Neural progenitor cell (in vitro differentiated cells): ENCODE measurements around the gene GPATCH4. TPM values are rescaled to one million over a fixed set of nuclear protein-coding genes. Genes with fewer than 3 reads are reported as not detected.

Experiments used
- DNase-seq: peaks from one replicate; pipeline ENCODE4 v3.0.0-alpha.2; 2016; ENCODE audit warnings: low spot score
- H2AFZ ChIP-seq: fragments of 200-600 bp; sonication (generic); replicated peaks from 2 replicates; pipeline ENCODE4 v1.6.1; 2016; ENCODE audit warnings: antibody characterized with exemption
- H3F3A ChIP-seq: fragments of 200-600 bp; sonication (generic); 2 replicates; pipeline ENCODE4 v1.6.1; 2016; ENCODE audit warnings: antibody characterized with exemption, low read depth
- H3K27ac ChIP-seq: fragments of 200-600 bp; sonication (generic); 2 replicates; pipeline ENCODE4 v1.5.1; 2016; ENCODE audit warnings: mild to moderate bottlenecking
- H3K27me3 ChIP-seq: fragments of 200-600 bp; sonication (generic); 2 replicates; pipeline ENCODE4 v1.6.1; 2016; ENCODE audit warnings: mild to moderate bottlenecking, moderate library complexity
- H3K36me3 ChIP-seq: fragments of 200-600 bp; sonication (generic); 2 replicates; pipeline ENCODE4 v1.5.1; 2016
- H3K4me1 ChIP-seq: fragments of 200-600 bp; sonication (generic); 2 replicates; pipeline ENCODE4 v1.6.1; 2016; ENCODE audit warnings: mixed run types
- H3K4me2 ChIP-seq: fragments of 200-600 bp; sonication (generic); 2 replicates; pipeline ENCODE4 v1.6.1; 2016
- H3K4me3 ChIP-seq: fragments of 200-600 bp; sonication (generic); 2 replicates; pipeline ENCODE4 v1.5.1; 2016
- H3K79me2 ChIP-seq: fragments of 200-600 bp; sonication (generic); 2 replicates; pipeline ENCODE4 v1.6.1; 2016; ENCODE audit warnings: low read depth
- H3K9ac ChIP-seq: fragments of 200-600 bp; sonication (generic); 2 replicates; pipeline ENCODE4 v1.6.1; 2016
- H3K9me3 ChIP-seq: fragments of 200-600 bp; sonication (generic); 2 replicates; pipeline ENCODE4 v1.5.1; 2016; ENCODE audit warnings: low read depth
- H4K20me1 ChIP-seq: fragments of 200-600 bp; sonication (generic); 2 replicates; pipeline ENCODE4 v1.6.1; 2016; ENCODE audit warnings: low read depth
- H3K27ac Mint-ChIP-seq: 3 replicates; pipeline ENCODE4 v1.8.0; 2021; ENCODE audit warnings: mixed read lengths
- H3K27me3 Mint-ChIP-seq: 2 replicates; pipeline ENCODE4 v1.8.0; 2022; ENCODE audit warnings: low read depth, mild to moderate bottlenecking, inconsistent platforms, moderate library complexity, mixed read lengths; ENCODE audit not compliant: insufficient read depth
- H3K36me3 Mint-ChIP-seq: 3 replicates; pipeline ENCODE4 v1.8.0; 2021; ENCODE audit warnings: mixed read lengths
- H3K4me1 Mint-ChIP-seq: 3 replicates; pipeline ENCODE4 v1.8.0; 2021; ENCODE audit warnings: mixed read lengths
- H3K4me3 Mint-ChIP-seq: 3 replicates; pipeline ENCODE4 v1.8.0; 2021; ENCODE audit warnings: mild to moderate bottlenecking, moderate library complexity, mixed read lengths
- H3K9me3 Mint-ChIP-seq: 3 replicates; pipeline ENCODE4 v1.8.0; 2020; ENCODE audit warnings: mixed read lengths
- EZH2 ChIP-seq: fragments of 200-600 bp; sonication (generic); IDR thresholded peaks from 2 replicates; pipeline ENCODE4 v1.6.1; 2017; ENCODE audit warnings: antibody characterized with exemption, mild to moderate bottlenecking, moderate library complexity
- EZH2phosphoT487 ChIP-seq: fragments of 200-600 bp; sonication (generic); IDR thresholded peaks from 2 replicates; pipeline ENCODE4 v1.6.1; 2017; ENCODE audit warnings: antibody characterized with exemption
- total RNA-seq: library from RNA; depleted of rRNA; stranded (reverse); fragments of >200 nt; gene quantifications from 2 replicates; pipeline ENCODE4 v1.2.3, GENCODE V29; 2015; ENCODE audit warnings: low replicate concordance
- TF ChIP-seq, protein P1 (sequence below): fragments of 200-600 bp; sonication (generic); IDR thresholded peaks from 2 replicates; pipeline ENCODE4 v1.5.1; 2017; ENCODE audit warnings: antibody characterized with exemption, mild to moderate bottlenecking

Gene GPATCH4
- total RNA-seq, 1 donor from 2014 or later, result 17.2 TPM

DNA sequence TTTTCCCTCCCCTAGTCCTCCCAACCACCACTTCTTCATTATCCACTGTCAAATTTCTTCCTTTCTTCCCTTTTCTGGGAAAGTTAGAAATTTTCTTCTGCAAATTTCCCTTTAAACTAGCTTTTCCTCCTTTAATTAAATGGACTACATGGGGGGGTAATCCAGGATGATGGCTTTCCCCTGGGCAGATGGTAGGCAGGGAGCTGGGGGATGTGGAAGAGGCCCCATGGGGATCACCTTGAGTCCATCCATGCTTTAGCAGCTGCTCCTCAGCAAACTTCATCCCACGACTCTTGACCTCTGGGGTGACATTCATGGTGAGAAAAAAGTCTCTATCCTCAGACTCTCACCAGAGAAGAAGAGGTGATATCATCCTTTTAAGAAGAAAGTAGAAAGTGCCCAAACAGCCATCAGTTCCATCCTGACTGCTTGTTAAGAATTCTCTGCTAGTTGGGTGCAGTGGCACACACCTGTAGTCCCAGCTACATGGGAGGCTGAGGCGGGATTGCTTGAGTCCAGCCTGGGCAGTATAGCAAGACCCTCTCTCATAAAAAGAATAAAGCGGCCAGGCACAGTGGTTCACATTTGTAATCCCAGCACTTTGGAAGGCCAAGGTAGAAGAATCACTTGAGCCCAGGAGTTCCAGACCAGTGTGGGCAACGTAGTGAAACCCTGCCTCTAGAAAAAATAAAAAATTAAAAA is 2.4 kb downstream of the GPATCH4 start:
- Histone ChIP-seq H3K4me2 (no peak overlapping the region), H3K79me2 (peaks cover 26% of the 10 kb centered on the region), H3K4me1 (peaks cover 6% of the 10 kb centered on the region), H3K4me3 (no peak overlapping the region), H2AFZ (no peak overlapping the region), H3F3A (peaks cover 31% of the 10 kb centered on the region), H3K9ac (no peak overlapping the region), H4K20me1 (no peaks in the 10 kb centered on the region), H3K36me3 (no peaks in the 10 kb centered on the region), H3K9me3 (no peaks in the 10 kb centered on the region), H3K27me3 (no peaks in the 10 kb centered on the region), H3K27ac (no peak overlapping the region)
- Mint-ChIP-seq H3K27me3 (peaks cover 5% of the 10 kb centered on the region), H3K27ac (no peak overlapping the region), H3K9me3 (no peaks in the 10 kb centered on the region), H3K36me3 (peaks cover 13% of the 10 kb centered on the region), H3K4me3 (no peak overlapping the region), H3K4me1 (peaks cover 36% of the 10 kb centered on the region)
- no peak for TF ChIP-seq EZH2
- no peak for TF ChIP-seq EZH2phosphoT487
- TF ChIP-seq, protein P1, sequence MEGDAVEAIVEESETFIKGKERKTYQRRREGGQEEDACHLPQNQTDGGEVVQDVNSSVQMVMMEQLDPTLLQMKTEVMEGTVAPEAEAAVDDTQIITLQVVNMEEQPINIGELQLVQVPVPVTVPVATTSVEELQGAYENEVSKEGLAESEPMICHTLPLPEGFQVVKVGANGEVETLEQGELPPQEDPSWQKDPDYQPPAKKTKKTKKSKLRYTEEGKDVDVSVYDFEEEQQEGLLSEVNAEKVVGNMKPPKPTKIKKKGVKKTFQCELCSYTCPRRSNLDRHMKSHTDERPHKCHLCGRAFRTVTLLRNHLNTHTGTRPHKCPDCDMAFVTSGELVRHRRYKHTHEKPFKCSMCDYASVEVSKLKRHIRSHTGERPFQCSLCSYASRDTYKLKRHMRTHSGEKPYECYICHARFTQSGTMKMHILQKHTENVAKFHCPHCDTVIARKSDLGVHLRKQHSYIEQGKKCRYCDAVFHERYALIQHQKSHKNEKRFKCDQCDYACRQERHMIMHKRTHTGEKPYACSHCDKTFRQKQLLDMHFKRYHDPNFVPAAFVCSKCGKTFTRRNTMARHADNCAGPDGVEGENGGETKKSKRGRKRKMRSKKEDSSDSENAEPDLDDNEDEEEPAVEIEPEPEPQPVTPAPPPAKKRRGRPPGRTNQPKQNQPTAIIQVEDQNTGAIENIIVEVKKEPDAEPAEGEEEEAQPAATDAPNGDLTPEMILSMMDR, result no peak
- DNase-seq, result no peak

DNA sequence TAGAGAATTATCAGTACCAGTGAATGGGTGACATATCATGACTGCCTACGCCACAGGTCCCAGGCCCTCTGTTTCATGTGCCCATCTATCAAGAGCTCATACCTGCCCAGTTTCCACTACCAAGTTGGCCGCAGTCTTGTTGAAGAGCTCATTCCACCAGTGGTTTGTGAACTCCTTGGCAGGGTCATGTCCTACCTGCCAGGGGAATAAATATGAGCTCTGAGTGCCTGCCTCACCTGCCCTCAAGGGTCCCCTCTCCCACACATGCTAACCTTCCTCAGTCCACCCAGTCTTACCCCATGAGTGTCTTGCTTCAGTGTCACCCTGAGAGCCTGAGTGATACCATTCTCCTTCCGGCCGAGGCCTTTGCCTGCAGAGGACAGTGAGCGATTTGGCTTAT is 3.2 kb downstream of the GPATCH4 start:
- Histone ChIP-seq H3K9me3 (no peaks in the 10 kb centered on the region), H2AFZ (no peak overlapping the region), H3K27ac (no peak overlapping the region), H3K4me1 (peaks cover 6% of the 10 kb centered on the region), H4K20me1 (no peaks in the 10 kb centered on the region), H3K4me2 (no peak overlapping the region), H3K36me3 (no peaks in the 10 kb centered on the region), H3K79me2 (peaks cover 26% of the 10 kb centered on the region), H3F3A (peaks cover 37% of the 10 kb centered on the region), H3K27me3 (no peaks in the 10 kb centered on the region), H3K4me3 (no peak overlapping the region), H3K9ac (no peak overlapping the region)
- Mint-ChIP-seq H3K4me3 (no peak overlapping the region), H3K4me1 (peaks cover 37% of the 10 kb centered on the region), H3K36me3 (peaks cover 13% of the 10 kb centered on the region), H3K9me3 (no peaks in the 10 kb centered on the region), H3K27ac (no peak overlapping the region), H3K27me3 (peaks cover 5% of the 10 kb centered on the region)
- TF ChIP-seq EZH2phosphoT487, result no peak
- no peak for TF ChIP-seq EZH2
- TF ChIP-seq, protein P1, result no peak
- no peak for DNase-seq

DNA sequence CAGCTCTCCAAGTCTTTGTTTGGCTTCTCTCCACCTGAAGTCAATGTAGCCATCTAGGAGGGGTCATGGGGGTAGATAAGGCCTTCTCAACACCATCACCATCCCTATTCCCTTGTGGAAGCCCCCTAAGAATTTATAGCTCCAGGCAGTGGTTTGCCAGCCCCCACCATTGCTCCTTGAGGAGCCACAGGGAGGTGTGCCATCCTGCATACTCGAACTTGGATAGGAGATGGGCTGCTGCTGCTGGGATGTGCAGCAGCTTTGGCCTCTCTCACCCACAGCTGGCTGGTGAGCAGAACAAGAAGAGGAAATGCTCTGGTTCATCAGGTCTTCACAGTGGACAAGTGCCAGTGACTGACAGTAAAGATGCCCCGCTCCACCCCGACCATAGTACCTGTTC is 4.9 kb downstream of the GPATCH4 start:
- Mint-ChIP-seq H3K4me3 (no peak overlapping the region), H3K36me3 (peaks cover 13% of the 10 kb centered on the region), H3K9me3 (no peaks in the 10 kb centered on the region), H3K27ac (no peak overlapping the region), H3K4me1 (peaks cover 31% of the 10 kb centered on the region), H3K27me3 (peaks cover 2% of the 10 kb centered on the region)
- H3K79me2 ChIP-seq, result peaks cover 32% of the 10 kb centered on the region
- no peak for DNase-seq
- no peaks in the 10 kb centered on the region for H4K20me1 ChIP-seq
- no peaks in the 10 kb centered on the region for H3K36me3 ChIP-seq
- no peak overlapping the region for H3K9ac ChIP-seq
- no peak overlapping the region for H3K4me2 ChIP-seq
- no peaks in the 10 kb centered on the region for H3K27me3 ChIP-seq
- H3K27ac ChIP-seq, result no peak overlapping the region
- no peak overlapping the region for H3K4me3 ChIP-seq
- TF ChIP-seq EZH2phosphoT487, result no peak
- no peak for TF ChIP-seq EZH2
- TF ChIP-seq, protein P1, result no peak
- peaks cover 11% of the 10 kb centered on the region for H3K4me1 ChIP-seq
- H3F3A ChIP-seq, result peaks cover 36% of the 10 kb centered on the region
- H2AFZ ChIP-seq, result no peak overlapping the region
- H3K9me3 ChIP-seq, result no peaks in the 10 kb centered on the region
